CD4-positive, alpha-beta memory T cell (primary cell): ENCODE results near the gene DNASE2. TPM values are rescaled to one million over a fixed set of nuclear protein-coding genes. Genes with fewer than 3 reads are reported as not detected.

Experiments used
- CTCF ChIA-PET: fragments of 350-600 bp; sonication (Branson Sonifier 250); formaldehyde crosslinking; loops from one replicate; lab custom pipeline; 2021; ENCODE audit warnings: inconsistent platforms; ENCODE audit not compliant: partially characterized antibody; lab: Charles Lee
- POLR2A ChIA-PET: fragments of 350-600 bp; sonication (Branson Sonifier 250); formaldehyde crosslinking; loops from one replicate; lab custom pipeline; 2021; ENCODE audit not compliant: partially characterized antibody; lab: Charles Lee
- DNase-seq, 5 donors: peaks; one replicate each; pipeline versions ENCODE4 v3.0.0 to v3.0.0-alpha.2; 2020 to 2022; ENCODE audit warnings: mixed read lengths in 1 of 5
- H3K27ac ChIP-seq: one replicate; pipeline ENCODE4 v1.7.0; 2013; ENCODE audit warnings: low read depth, low read length
- H3K27me3 ChIP-seq: 2 replicates; pipeline ENCODE4 v1.7.0; 2013; ENCODE audit warnings: mild to moderate bottlenecking, low read length, moderate library complexity; ENCODE audit not compliant: insufficient read depth
- H3K36me3 ChIP-seq: 2 replicates; pipeline ENCODE4 v1.7.0; 2013; ENCODE audit warnings: mild to moderate bottlenecking, low read length, moderate library complexity; ENCODE audit not compliant: insufficient read depth
- H3K4me1 ChIP-seq: 2 replicates; pipeline ENCODE4 v1.7.0; 2013; ENCODE audit warnings: mild to moderate bottlenecking, low read length, moderate library complexity; ENCODE audit not compliant: insufficient read depth
- H3K4me3 ChIP-seq, 2 donors: one replicate each; pipeline ENCODE4 v1.7.0; 2013; ENCODE audit warnings: low read length in 2 of 2, mild to moderate bottlenecking in 1 of 2
- H3K9me3 ChIP-seq, 2 donors: one replicate each; pipeline ENCODE4 v1.7.0; 2013; ENCODE audit warnings: low read length in 2 of 2, control low read depth in 1 of 2; ENCODE audit not compliant: control insufficient read depth in 1 of 2
- H3K27ac Mint-ChIP-seq, 7 donors: one replicate each; pipeline ENCODE4 v1.8.0; 2020 to 2021; ENCODE audit warnings: mixed read lengths in 7 of 7, mild to moderate bottlenecking in 6 of 7, inconsistent platforms in 3 of 7, moderate library complexity in 3 of 7
- H3K27me3 Mint-ChIP-seq, 2 donors: one replicate each; pipeline ENCODE4 v1.8.0; 2020 to 2021; ENCODE audit warnings: mixed read lengths in 2 of 2
- H3K36me3 Mint-ChIP-seq, 2 donors: one replicate each; pipeline ENCODE4 v1.8.0; 2020 to 2021; ENCODE audit warnings: mixed read lengths in 2 of 2, inconsistent platforms in 1 of 2, mild to moderate bottlenecking in 1 of 2
- H3K4me1 Mint-ChIP-seq, 4 donors: one replicate each; pipeline ENCODE4 v1.8.0; 2020 to 2021; ENCODE audit warnings: mixed read lengths in 4 of 4, mild to moderate bottlenecking in 1 of 4
- H3K4me3 Mint-ChIP-seq, 8 donors: one replicate each; pipeline ENCODE4 v1.8.0; 2020 to 2021; ENCODE audit warnings: mixed read lengths in 8 of 8, mild to moderate bottlenecking in 7 of 8, moderate library complexity in 6 of 8, inconsistent platforms in 3 of 8
- H3K9me3 Mint-ChIP-seq, 8 donors: one replicate each; pipeline ENCODE4 v1.8.0; 2020 to 2021; ENCODE audit warnings: mixed read lengths in 8 of 8, mild to moderate bottlenecking in 5 of 8, inconsistent platforms in 3 of 8, moderate library complexity in 1 of 8
- intact Hi-C: fragments of 100-400 bp; cut with micrococcal nuclease; formaldehyde crosslinking; loops from one replicate; pipeline ENCODE4 v1.15.1; 2023
- polyA plus RNA-seq, 2 donors: library from polyadenylated mRNA; unstranded; fragments of 300-500 nt; fragmentation: Illumina TruSeq; gene quantifications; one replicate each; pipeline ENCODE4 v1.2.3, GENCODE V29; 2021
- total RNA-seq, 2 experiments: library from RNA; stranded (reverse); gene quantifications; one replicate each; pipeline ENCODE4 v1.2.3, GENCODE V29; 2021

Gene DNASE2
- total and polyA plus RNA-seq, 4 experiments from 2014 or later, result 31.6 to 81.8 (median 44.1) TPM

DNA sequence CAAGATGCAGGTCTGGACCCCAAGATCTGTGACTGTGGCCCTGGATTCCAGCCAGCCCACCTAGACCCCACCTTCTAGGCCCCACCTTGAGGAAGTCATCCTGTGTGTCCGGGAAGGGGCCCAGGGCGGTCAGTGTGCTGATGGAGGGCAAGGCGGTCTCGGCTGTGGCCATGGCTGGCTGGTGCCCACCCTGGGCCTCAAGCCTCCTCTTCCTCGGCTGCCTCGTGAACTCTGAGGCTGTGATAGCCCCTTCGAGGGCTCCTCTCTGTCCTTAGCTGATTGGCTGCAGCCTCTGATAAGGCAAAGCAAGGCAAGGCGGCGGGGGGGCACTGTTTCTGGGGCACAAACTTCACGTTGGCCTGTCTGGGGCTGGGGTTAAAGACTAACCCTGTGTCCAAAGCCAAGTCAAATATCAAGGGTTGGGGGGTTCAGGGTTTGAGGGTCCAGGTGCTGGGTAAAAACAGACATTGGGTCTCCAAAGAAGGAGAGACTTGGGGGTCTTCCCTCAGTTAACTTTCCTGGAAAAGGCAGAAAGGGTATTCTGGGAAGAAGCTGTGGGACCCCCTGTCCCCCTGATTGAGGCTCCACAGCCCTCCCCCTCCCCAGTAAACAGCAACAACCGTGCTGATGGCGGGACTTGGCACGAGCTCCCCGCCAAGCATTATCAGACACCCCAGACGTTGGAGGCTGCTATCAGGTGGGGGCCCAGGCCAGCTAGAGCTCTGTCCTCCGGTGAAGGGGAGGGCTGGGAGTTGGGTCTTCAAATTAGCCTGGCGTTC lies 5.9 kb upstream of the DNASE2 start, which contains the start of gene KLF1:
Gene KLF1, minus strand, starts transcription at position 233 of the 779 bp plus-strand sequence. Its CDS starts 61 bp downstream, at position 172.
- peaks cover 0 to 8% (median 0%) of the 10 kb centered on the region in 8 donors for H3K9me3 Mint-ChIP-seq
- peaks cover 3 to 9% of the 10 kb centered on the region in 2 donors for H3K36me3 Mint-ChIP-seq
- intact Hi-C loops, result loop anchor here (5.0 kb wide), 1 partner anchor 210 kb away; no protein-coding TSS in a partner anchor
- peaks cover 18 to 44% (median 30%) of the 10 kb centered on the region in 4 donors for H3K4me1 Mint-ChIP-seq
- CTCF ChIA-PET, result interaction anchor here (1.3 to 9.0 kb wide), 4 partner anchors 11 to 78 kb away, joined by 3 to 166 read pairs (median 6); no protein-coding TSS in a partner anchor
- H3K4me3 ChIP-seq, result no peak within 1 kb of the TSS
- no peaks in the 10 kb centered on the region for H3K27me3 Mint-ChIP-seq
- H3K4me1 ChIP-seq, result peaks cover 30% of the 10 kb centered on the region
- POLR2A ChIA-PET, result interaction anchor here (1.0 kb wide), 1 partner anchor 27 kb away, joined by 4 read pairs; no protein-coding TSS in a partner anchor
- peak within 1 kb of the TSS; percentile 19 to 81 (median 58) for H3K4me3 Mint-ChIP-seq
- no peak within 1 kb of the TSS for H3K27ac ChIP-seq
- no peaks in the 10 kb centered on the region for H3K9me3 ChIP-seq
- H3K27me3 ChIP-seq, result no peaks in the 10 kb centered on the region
- peak within 1 kb of the TSS in 4 of 7 donors; percentile 19 to 68 (median 55) for H3K27ac Mint-ChIP-seq
- no peaks in the 10 kb centered on the region for H3K36me3 ChIP-seq
- DNase-seq, result no peak

- peaks cover 3 to 9% of the 10 kb centered on the region in 2 donors for H3K36me3 Mint-ChIP-seq
- no peak overlapping the region for H3K27ac ChIP-seq
- no peaks in the 10 kb centered on the region for H3K27me3 Mint-ChIP-seq
- peak overlapping the region in 4 of 7 donors; percentile 19 to 68 (median 55) for H3K27ac Mint-ChIP-seq
- peak overlapping the region; percentile 19 to 81 (median 58) for H3K4me3 Mint-ChIP-seq
- ChIA-PET POLR2A (interaction anchor here (0.5 to 2.4 kb wide), 4 partner anchors 27 to 79 kb away, joined by 3 to 31 read pairs (median 10); partner anchors contain the start of gene FARSA), CTCF (interaction anchor here (1.8 to 9.0 kb wide), 3 partner anchors 11 to 78 kb away, joined by 7 to 166 read pairs (median 11); no protein-coding TSS in a partner anchor)
- no peak for DNase-seq
- peaks cover 18 to 41% (median 27%) of the 10 kb centered on the region in 4 donors for H3K4me1 Mint-ChIP-seq
- peaks cover 24% of the 10 kb centered on the region for H3K4me1 ChIP-seq
- H3K36me3 ChIP-seq, result no peaks in the 10 kb centered on the region
- H3K27me3 ChIP-seq, result no peaks in the 10 kb centered on the region
- H3K4me3 ChIP-seq, result no peak overlapping the region
- H3K9me3 ChIP-seq, result no peaks in the 10 kb centered on the region
- intact Hi-C loops, result loop anchor here (5.0 kb wide), 1 partner anchor 211 kb away; no protein-coding TSS in a partner anchor
- peaks cover 0 to 8% (median 0%) of the 10 kb centered on the region in 8 donors for H3K9me3 Mint-ChIP-seq
Measured at GRCh38 chr19:12886651-12886968, 5.4 kb upstream of the DNASE2 start.

DNA sequence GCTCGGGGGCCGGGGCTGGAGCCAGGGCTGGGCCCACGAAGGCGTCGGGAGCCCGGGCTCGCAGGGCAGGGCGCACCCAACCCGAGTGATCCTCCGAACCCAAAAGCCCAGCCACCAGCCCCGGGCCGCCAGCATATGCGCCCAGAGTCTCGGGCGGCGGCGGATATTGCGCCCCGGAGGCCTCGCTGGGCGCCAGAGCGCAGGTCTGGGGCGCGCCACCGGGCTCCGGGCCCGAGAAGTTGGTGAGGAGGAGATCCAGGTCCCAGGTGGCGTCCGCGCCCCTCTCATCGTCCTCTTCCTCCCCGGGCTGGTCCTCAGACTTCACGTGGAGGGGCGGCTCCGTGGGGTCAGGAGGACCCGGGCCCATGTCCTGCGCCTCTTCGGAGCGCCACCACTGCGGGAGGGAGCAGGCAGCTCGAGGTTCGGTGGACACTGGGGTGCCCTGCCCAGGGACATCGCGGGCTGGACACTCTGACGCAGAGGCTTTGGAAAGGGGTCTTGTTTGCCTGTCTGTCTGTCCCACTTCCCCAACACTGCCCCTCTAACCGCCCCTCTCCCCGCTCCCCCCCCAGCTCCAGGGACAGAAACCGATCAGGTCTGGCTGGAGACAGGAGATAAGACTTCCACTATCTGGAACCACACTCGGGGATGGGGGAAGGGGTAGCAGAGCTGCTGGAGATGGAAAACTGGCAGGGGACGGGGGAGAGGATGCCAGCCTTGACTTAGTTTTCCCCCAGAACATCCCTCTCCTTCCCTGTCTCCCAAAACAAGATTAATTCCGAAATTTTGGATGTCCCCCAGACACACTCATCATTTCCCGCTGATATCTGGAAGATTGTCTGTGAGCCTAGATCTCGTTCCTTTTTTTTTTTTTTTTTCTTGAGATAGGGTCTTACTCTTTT lies 4.8 kb upstream of the DNASE2 start:
- H3K9me3 Mint-ChIP-seq, result peaks cover 0 to 8% (median 0%) of the 10 kb centered on the region in 8 donors
- H3K4me3 ChIP-seq, result peak overlapping the region in 1 of 2 donors; percentile 57
- no peak for DNase-seq
- no peaks in the 10 kb centered on the region for H3K36me3 ChIP-seq
- H3K4me1 Mint-ChIP-seq, result peaks cover 14 to 39% (median 27%) of the 10 kb centered on the region in 4 donors
- H3K9me3 ChIP-seq, result no peaks in the 10 kb centered on the region
- H3K4me3 Mint-ChIP-seq, result peak overlapping the region; percentile 19 to 81 (median 58)
- ChIA-PET POLR2A (interaction anchor here (0.5 to 2.4 kb wide), 18 partner anchors 10 to 213 kb away, joined by 3 to 31 read pairs (median 5); partner anchors contain the start of genes CALR, FARSA, GADD45GIP1 and SYCE2), CTCF (interaction anchor here (0.8 to 9.0 kb wide), 17 partner anchors 10 to 79 kb away, joined by 3 to 166 read pairs (median 7); partner anchors contain the start of genes CALR, FARSA, GADD45GIP1 and RAD23A)
- peaks cover 20% of the 10 kb centered on the region for H3K4me1 ChIP-seq
- intact Hi-C loops, result loop anchor here (1.0 to 5.0 kb wide), 3 partner anchors 47 to 211 kb away; partner anchors contain the start of gene FARSA
- H3K27ac Mint-ChIP-seq, result peak overlapping the region in 2 of 7 donors; percentile 47 to 63
- no peaks in the 10 kb centered on the region for H3K27me3 Mint-ChIP-seq
- H3K27me3 ChIP-seq, result no peaks in the 10 kb centered on the region
- H3K36me3 Mint-ChIP-seq, result peaks cover under 1 to 5% of the 10 kb centered on the region in 2 donors
- no peak overlapping the region for H3K27ac ChIP-seq

DNA sequence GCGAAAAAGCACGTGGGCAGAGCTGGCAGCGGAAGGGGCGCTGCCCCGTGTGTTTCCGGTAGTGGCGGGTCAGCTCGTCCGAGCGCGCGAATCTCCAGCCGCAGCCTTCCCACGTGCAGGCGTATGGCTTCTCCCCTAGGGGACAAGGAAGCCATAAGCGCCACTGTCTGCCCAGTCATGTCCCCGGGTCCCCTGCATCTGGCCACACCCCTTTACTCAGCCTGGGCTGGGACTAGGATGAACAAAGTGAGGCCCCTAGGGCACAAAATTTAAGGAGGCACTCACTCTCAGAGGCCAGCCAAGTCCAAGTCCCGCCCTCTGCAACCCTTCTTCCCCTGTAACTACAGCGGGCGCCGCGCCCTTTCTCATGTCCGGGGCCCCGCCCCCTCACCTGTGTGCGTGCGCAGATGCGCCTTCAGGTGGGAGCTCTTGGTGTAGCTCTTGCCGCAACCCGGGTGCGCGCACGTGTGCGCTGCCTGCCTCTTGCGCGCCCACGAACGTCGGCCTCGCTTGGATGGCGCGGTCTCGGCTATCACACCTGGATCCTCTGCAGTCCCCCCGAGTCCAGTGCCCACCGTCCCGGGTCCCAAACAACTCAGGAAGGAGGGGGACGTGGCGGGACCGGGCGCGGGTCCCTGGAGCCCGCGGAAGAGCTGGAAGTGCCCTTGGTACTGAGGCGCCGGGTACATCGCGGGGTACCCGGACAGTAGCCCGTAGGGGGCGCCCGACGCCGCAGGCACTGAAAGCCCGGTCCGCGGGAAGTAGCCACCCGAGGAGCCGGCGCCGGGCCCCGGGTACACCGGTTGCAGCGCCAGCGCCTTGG lies 3.9 kb upstream of the DNASE2 start:
- H3K4me1 ChIP-seq, result peaks cover 22% of the 10 kb centered on the region
- no peak overlapping the region for H3K27ac ChIP-seq
- H3K27ac Mint-ChIP-seq, result peak overlapping the region; percentile 70 to 96 (median 87)
- H3K4me1 Mint-ChIP-seq, result peaks cover 9 to 39% (median 23%) of the 10 kb centered on the region in 4 donors
- intact Hi-C loops, result loop anchor here (1.0 to 5.0 kb wide), 4 partner anchors 32 to 212 kb away; partner anchors contain the start of genes FARSA and SYCE2
- CTCF ChIA-PET, result interaction anchor here (0.6 to 9.0 kb wide), 27 partner anchors 9 to 228 kb away, joined by 3 to 166 read pairs (median 5); partner anchors contain the start of genes CALR, DHPS, FARSA and GADD45GIP1
- peaks cover 0 to 4% (median 0%) of the 10 kb centered on the region in 8 donors for H3K9me3 Mint-ChIP-seq
- no peaks in the 10 kb centered on the region for H3K27me3 Mint-ChIP-seq
- peaks cover 0 to 2% of the 10 kb centered on the region in 2 donors for H3K36me3 Mint-ChIP-seq
- peak overlapping the region; percentile 88 to 96 (median 90) for H3K4me3 Mint-ChIP-seq
- no peaks in the 10 kb centered on the region for H3K9me3 ChIP-seq
- no peaks in the 10 kb centered on the region for H3K27me3 ChIP-seq
- peak; percentile 84 to 91 (median 88) for DNase-seq
- no peaks in the 10 kb centered on the region for H3K36me3 ChIP-seq
- POLR2A ChIA-PET, result interaction anchor here (0.6 to 2.4 kb wide), 17 partner anchors 11 to 247 kb away, joined by 3 to 31 read pairs (median 5); partner anchors contain the start of genes CALR, FARSA, GADD45GIP1 and SYCE2
- peak overlapping the region in 1 of 2 donors; percentile 57 for H3K4me3 ChIP-seq

DNA sequence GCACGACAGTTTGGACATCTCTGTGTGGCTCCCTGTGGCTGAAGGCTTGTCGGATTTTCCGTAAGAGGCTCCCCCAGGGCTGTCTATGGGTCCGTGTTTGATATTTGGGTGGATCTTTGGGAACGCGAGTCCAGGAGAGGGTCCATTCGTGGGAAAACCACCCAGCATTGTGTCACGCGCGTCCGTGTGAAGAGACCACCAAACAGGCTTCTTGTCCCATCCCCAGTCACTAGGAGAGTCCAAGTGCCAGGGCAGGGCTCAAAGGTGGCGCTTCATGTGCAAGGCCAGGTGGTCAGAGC lies 3.3 kb upstream of the DNASE2 start:
- CTCF ChIA-PET, result interaction anchor here (0.6 to 9.0 kb wide), 23 partner anchors 9 to 203 kb away, joined by 3 to 166 read pairs (median 6); partner anchors contain the start of genes CALR, DHPS, FARSA and GADD45GIP1
- intact Hi-C loops, result loop anchor here (5.0 kb wide), 1 partner anchor 33 kb away; the partner anchor contains the start of gene SYCE2
- H3K4me3 ChIP-seq, result peak overlapping the region in 1 of 2 donors; percentile 57

More for the DNA sequence above, 3.3 kb upstream of the DNASE2 start:
- POLR2A ChIA-PET, result interaction anchor here (0.6 to 2.4 kb wide), 16 partner anchors 11 to 248 kb away, joined by 3 to 31 read pairs (median 5); partner anchors contain the start of genes CALR, FARSA, GADD45GIP1 and SYCE2
- H3K36me3 ChIP-seq, result no peaks in the 10 kb centered on the region
- Mint-ChIP-seq H3K27ac (peak overlapping the region in 1 of 7 donors; percentile 85), H3K36me3 (peaks cover 0 to 2% of the 10 kb centered on the region in 2 donors), H3K4me3 (peak overlapping the region in 5 of 8 donors; percentile 25 to 96 (median 88)), H3K9me3 (peaks cover 0 to 4% (median 0%) of the 10 kb centered on the region in 8 donors), H3K27me3 (no peaks in the 10 kb centered on the region), H3K4me1 (peaks cover 11 to 42% (median 26%) of the 10 kb centered on the region in 4 donors)
- H3K4me1 ChIP-seq, result peaks cover 26% of the 10 kb centered on the region
- DNase-seq, result no peak
- H3K9me3 ChIP-seq, result no peaks in the 10 kb centered on the region
- no peak overlapping the region for H3K27ac ChIP-seq
- H3K27me3 ChIP-seq, result no peaks in the 10 kb centered on the region
